Glutamatergic neuron (in vitro differentiated cells): ENCODE measurements around the gene USP15. TPM values are rescaled to one million over a fixed set of nuclear protein-coding genes. Genes with fewer than 3 reads are reported as not detected.

Experiments
- DNase-seq: peaks from one replicate; pipeline ENCODE4 v3.0.0; 2022
- H3K27ac Mint-ChIP-seq: one replicate; pipeline ENCODE4 v1.8.0; 2020; ENCODE audit warnings: mild to moderate bottlenecking, mixed read lengths, inconsistent platforms; ENCODE audit not compliant: unreplicated experiment
- H3K27me3 Mint-ChIP-seq: one replicate; pipeline ENCODE4 v1.8.0; 2020; ENCODE audit warnings: mild to moderate bottlenecking, moderate library complexity, mixed read lengths, inconsistent platforms; ENCODE audit not compliant: unreplicated experiment
- H3K36me3 Mint-ChIP-seq: one replicate; pipeline ENCODE4 v1.8.0; 2020; ENCODE audit warnings: mild to moderate bottlenecking, mixed read lengths, inconsistent platforms; ENCODE audit not compliant: unreplicated experiment
- H3K4me1 Mint-ChIP-seq: one replicate; pipeline ENCODE4 v1.8.0; 2020; ENCODE audit warnings: mild to moderate bottlenecking, low read depth, mixed read lengths, inconsistent platforms; ENCODE audit not compliant: unreplicated experiment
- H3K4me3 Mint-ChIP-seq: one replicate; pipeline ENCODE4 v1.8.0; 2020; ENCODE audit warnings: mild to moderate bottlenecking, mixed read lengths, inconsistent platforms; ENCODE audit not compliant: unreplicated experiment
- H3K9me3 Mint-ChIP-seq: one replicate; pipeline ENCODE4 v1.8.0; 2020; ENCODE audit warnings: mild to moderate bottlenecking, moderate library complexity, mixed read lengths, inconsistent platforms; ENCODE audit not compliant: unreplicated experiment
- CTCF ChIP-seq: fragments of 200-600 bp; sonication (generic); IDR thresholded peaks from one replicate; pipeline ENCODE4 v1.5.0; 2021; ENCODE audit not compliant: partially characterized antibody, unreplicated experiment
- total RNA-seq: library from RNA; stranded (reverse); fragmentation: NEBNext Ultra II Directional; extraction: Animal tissue kit (Norgen Biotek cat#: 25700); gene quantifications from one replicate; pipeline ENCODE4 v1.2.1, GENCODE V29; 2021; ENCODE audit not compliant: unreplicated experiment

The USP15 gene
- total RNA-seq, 1 donor from 2014 or later = 74.4 TPM

- Mint-ChIP-seq H3K27me3 (no peaks in the 10 kb centered on the region), H3K36me3 (no peaks in the 10 kb centered on the region), H3K9me3 (no peaks in the 10 kb centered on the region), H3K27ac (no peak overlapping the region), H3K4me1 (no peaks in the 10 kb centered on the region), H3K4me3 (no peak overlapping the region)
- no peak for DNase-seq
- TF ChIP-seq CTCF = no peak
Measured at GRCh38 chr12:62285284-62285683, 25.1 kb downstream of the USP15 start.

DNA sequence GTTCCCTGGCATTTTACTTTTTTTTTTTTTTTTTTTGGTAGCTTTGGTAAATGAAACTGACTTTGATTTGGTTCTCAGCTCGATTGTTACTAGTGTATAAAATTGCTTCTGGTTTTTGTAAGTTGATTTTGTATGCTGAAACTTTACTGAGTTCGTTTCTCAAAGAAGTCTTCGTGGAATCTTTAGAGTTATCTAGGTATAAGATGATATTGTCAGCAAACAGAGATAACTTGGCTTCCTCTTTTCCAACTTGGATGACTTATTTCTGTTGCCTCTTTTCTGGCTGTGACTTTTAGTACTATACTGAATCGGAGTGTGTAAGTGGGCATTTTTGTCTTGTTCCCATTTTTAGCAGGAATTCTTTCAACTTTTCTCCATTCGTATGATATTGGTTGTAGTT, 28.1 kb downstream of the USP15 start:
- TF ChIP-seq CTCF = no peak
- H3K27me3 Mint-ChIP-seq = no peaks in the 10 kb centered on the region
- no peak for DNase-seq
- peaks cover 3% of the 10 kb centered on the region for H3K9me3 Mint-ChIP-seq
- H3K36me3 Mint-ChIP-seq = peaks cover 10% of the 10 kb centered on the region
- H3K27ac Mint-ChIP-seq = no peak overlapping the region
- no peak overlapping the region for H3K4me3 Mint-ChIP-seq
- H3K4me1 Mint-ChIP-seq = peaks cover 6% of the 10 kb centered on the region

DNA sequence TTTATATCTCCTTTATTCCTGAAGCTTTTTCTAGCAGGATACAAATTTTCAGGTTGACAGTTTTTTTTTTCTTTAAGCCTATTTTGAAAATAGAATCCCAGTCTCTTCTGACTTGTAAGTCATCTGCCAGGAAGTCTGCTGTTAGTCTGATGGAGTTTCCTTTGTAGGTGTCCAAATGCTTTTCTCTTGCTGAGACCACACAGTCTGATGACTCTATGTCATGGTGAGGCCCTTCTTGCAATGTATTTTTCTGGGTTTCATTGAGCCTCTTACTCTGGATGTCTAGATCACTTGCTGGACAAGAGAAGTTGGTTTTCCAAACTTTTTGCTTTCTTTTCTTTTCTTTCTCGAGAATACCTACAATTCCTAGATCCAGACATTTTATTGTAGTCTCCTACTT, 30.6 kb downstream of the USP15 start:
- H3K9me3 Mint-ChIP-seq = peaks cover 3% of the 10 kb centered on the region
- peaks cover 12% of the 10 kb centered on the region for H3K36me3 Mint-ChIP-seq
- H3K27ac Mint-ChIP-seq = no peak overlapping the region
- peaks cover 6% of the 10 kb centered on the region for H3K4me1 Mint-ChIP-seq
- H3K27me3 Mint-ChIP-seq = no peaks in the 10 kb centered on the region
- no peak overlapping the region for H3K4me3 Mint-ChIP-seq
- TF ChIP-seq CTCF = no peak
- no peak for DNase-seq

- Mint-ChIP-seq H3K36me3 (peaks cover 12% of the 10 kb centered on the region), H3K27me3 (peaks cover under 1% of the 10 kb centered on the region), H3K4me1 (peaks cover 6% of the 10 kb centered on the region), H3K4me3 (no peak overlapping the region), H3K9me3 (peaks cover 3% of the 10 kb centered on the region), H3K27ac (no peak overlapping the region)
- no peak for DNase-seq
- TF ChIP-seq CTCF = no peak
Measured at GRCh38 chr12:62291864-62292760, 31.9 kb downstream of the USP15 start.

GRCh38 chr12:62292761-62293344, 32.6 kb downstream of the USP15 start:
- Mint-ChIP-seq H3K27me3 (peaks cover 2% of the 10 kb centered on the region), H3K9me3 (peaks cover 3% of the 10 kb centered on the region), H3K4me1 (peaks cover 6% of the 10 kb centered on the region), H3K4me3 (no peak overlapping the region), H3K36me3 (peaks cover 17% of the 10 kb centered on the region), H3K27ac (no peak overlapping the region)
- DNase-seq = no peak
- TF ChIP-seq CTCF = no peak
